GM12892 (cell line): ENCODE measurements around the gene KCNQ5.

Experiments used
- POLR2A ChIP-seq: IDR thresholded peaks from 2 replicates; pipeline ENCODE4 v1.6.1; 2011; ENCODE audit warnings: low read depth, low read length, control low read depth
- TAF1 ChIP-seq: IDR thresholded peaks from 2 replicates; pipeline ENCODE4 v1.6.1; 2011; ENCODE audit warnings: low read depth, mild to moderate bottlenecking, control low read depth, low read length, borderline replicate concordance

- TF ChIP-seq POLR2A (no peak), TAF1 (no peak)
Measured at GRCh38 chr6:72939004-72939403, 317.1 kb downstream of the KCNQ5 start.
